OCI-LY1 (cell line): ENCODE data around the gene ARIH2.

Source experiments
- EZH2 ChIP-seq: fragments of 200-600 bp; sonication (generic), shearing (Covaris generic); IDR thresholded peaks from 2 replicates; pipeline ENCODE4 v1.8.0; 2017; ENCODE audit warnings: borderline replicate concordance, mixed run types, mild to moderate bottlenecking, antibody characterized with exemption, low read length, moderate library complexity, mixed read lengths
- TF ChIP-seq, protein P1 (sequence below): fragments of 200-600 bp; sonication (generic), shearing (Covaris generic); IDR thresholded peaks from 2 replicates; pipeline ENCODE4 v1.5.1; 2017; ENCODE audit warnings: mild to moderate bottlenecking, antibody characterized with exemption, low read length, moderate library complexity, mixed read lengths

DNA sequence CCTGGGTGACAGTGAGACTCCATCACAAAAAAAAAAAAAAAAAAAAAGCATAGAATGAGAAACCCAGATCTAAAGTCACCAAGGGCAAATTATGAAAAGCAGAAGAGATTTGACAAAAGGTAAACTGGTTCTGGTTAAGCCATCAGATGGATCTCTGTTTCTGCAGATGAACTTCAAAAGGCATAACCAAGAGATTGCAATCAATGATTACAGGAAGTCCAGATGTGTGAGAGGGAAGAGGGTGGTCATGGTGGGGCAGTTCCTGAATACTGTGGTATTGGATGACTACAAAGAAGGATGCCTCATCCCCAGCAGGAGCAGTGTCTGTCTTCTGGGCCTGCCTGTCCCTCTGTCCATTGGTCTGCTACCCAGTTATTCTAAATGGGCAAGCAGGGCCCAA, 75.2 kb downstream of the ARIH2 start:
- no peak for TF ChIP-seq EZH2
- TF ChIP-seq, protein P1, sequence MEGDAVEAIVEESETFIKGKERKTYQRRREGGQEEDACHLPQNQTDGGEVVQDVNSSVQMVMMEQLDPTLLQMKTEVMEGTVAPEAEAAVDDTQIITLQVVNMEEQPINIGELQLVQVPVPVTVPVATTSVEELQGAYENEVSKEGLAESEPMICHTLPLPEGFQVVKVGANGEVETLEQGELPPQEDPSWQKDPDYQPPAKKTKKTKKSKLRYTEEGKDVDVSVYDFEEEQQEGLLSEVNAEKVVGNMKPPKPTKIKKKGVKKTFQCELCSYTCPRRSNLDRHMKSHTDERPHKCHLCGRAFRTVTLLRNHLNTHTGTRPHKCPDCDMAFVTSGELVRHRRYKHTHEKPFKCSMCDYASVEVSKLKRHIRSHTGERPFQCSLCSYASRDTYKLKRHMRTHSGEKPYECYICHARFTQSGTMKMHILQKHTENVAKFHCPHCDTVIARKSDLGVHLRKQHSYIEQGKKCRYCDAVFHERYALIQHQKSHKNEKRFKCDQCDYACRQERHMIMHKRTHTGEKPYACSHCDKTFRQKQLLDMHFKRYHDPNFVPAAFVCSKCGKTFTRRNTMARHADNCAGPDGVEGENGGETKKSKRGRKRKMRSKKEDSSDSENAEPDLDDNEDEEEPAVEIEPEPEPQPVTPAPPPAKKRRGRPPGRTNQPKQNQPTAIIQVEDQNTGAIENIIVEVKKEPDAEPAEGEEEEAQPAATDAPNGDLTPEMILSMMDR = no peak
